Embryonic facial prominence (tissue), 1 donor: Measurements from ENCODE around the gene FBXL5.
"Not testable (repeated sequence)": the region's sequence is repeated elsewhere in the genome, so short reads cannot be mapped to it uniquely, and the experiment has no call there.

Experiments
- DNase-seq: peaks from one replicate; pipeline ENCODE4 v3.0.0-alpha.2; 2016; ENCODE audit errors: extremely low spot score

The FBXL5 gene

DNA sequence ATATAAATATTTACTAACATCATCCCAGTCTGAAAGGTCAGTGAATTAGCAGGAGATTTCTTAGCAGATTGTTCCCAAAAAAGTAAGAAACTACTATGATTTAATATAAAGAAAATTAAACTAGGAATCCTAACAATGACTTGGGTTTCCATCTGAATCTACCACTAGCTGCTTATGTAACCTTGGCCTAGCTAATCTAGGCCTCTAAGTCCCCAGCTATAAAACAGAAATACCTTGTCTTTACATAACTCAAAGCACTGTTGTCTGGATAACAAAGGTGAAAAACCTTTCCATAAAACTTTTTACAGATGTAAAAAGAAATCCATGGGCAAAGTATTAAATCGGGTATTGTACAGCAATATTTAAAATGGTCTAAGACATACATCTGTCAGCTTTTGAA lies 3.0 kb downstream of the FBXL5 start:
- DNase-seq: no peak

DNA sequence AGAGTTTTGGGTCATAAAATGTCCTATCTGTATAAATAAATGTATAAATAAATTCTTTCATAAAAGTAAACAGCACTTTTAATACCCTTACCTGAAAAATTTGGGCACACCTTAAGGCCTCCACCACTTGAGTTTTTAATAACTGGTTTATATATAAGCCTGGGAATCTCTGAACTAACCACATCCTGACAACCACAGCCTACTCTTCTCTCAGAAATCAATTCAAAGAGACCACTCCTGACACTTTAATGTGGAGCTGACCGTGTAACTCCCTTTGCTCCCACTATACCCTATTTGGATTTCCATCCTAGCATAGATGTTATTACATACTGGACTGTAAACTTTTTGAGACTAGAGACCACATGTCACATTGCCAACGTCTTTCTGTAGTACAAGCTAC lies 3.5 kb downstream of the FBXL5 start:
- no peak for DNase-seq

DNA sequence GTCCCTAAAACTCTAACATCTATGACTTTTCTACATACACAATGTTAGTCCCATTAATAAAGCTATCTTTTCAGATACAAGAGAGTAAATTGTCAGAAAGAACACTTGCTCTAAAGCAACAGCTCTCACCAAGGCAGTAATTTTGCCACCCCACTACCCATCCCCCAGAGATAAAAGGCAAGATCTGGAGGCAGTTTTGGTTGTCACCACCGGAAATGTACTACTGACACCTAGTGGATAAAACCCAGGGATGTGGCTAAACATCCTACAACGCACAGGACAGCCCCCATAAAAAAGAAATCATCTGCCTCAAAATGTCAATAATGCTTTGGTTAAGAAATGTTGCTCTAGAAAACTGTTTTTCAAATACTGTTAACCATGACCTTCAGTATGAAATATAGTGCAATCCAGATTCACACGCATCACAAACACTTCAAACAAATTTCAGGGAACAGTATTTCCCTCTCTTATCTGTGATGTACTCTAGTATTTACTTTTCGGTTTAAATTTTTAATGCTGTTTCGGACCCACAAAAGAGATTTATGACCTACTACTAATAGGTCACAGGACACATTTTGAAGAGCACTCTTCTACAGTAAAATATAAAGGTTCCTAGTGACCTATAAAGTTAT lies 5.1 kb downstream of the FBXL5 start:
- DNase-seq: no peak

DNA sequence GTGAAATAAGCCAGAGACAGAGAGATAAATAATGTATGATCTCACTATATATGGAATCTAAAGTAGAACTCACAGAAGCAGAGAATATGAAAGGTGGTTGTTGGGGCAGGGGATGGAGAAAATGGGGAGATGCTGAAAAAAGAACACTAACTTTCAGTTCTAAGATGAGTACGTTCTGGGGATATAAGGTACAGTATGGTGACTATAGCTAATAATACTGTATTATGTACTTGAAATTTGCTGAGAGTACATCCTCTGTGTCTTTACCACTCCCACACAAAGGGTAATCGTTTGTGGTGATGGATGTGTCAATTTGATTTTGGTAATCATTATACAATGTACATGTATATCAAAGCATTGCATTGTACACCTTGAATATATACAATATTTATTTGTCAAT lies 6.6 kb downstream of the FBXL5 start:
- no peak for DNase-seq

DNA sequence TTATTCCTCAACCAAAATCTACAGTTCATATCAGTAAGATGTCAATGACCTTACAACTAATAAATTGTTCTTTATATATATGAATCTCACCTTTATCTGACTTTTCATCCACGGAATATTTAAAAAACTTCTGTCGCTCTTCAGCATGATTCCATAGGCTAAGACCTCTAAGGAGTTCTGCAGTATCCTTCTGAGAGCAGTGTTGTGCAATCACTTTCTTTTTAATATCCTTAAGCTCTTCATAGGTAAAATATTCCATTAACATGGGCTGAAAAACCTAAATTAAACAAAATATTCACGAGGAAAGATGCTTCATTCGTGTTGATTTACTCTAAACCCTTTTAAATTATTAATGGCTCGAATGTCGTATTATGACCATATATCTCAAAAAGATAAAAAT lies 16.7 kb downstream of the FBXL5 start:
- no peak for DNase-seq

DNA sequence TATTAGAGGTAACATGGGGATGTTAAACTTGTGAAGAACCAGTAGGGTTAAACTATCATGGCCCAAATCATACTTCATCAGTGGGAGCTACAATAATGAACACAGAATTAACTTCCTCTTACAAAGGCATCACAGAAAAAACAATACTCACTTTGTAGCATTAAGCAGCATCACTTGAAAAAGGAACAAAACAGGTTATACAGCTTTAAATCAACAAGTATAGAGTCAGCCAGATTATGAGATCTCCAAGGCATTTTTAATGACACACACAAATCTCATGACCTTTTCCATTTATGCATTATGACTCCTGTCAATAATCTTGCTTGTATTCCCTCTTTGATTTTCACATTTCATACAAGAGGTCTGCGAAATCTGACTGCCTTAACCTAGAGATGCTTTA lies 18.3 kb downstream of the FBXL5 start:
- no peak for DNase-seq

DNA sequence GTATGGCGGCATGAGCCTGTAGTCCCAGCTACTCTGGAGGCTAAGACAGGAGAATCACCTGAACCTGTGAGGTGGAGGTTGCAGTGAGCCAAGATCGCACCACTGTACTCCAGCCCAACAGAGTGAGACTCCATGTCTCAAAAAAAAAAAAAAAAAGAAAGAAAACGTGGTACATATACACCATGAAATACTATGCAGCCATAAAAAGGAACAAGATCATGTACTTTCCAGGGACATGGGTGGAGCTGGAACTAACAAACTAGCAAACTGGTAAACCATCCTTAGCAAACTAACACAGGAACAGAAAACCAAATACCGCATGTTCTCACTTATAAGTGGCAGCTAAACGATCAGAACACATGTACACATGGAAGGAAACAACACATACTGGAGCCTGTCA lies 37.8 kb downstream of the FBXL5 start:
- DNase-seq: not testable (repeated sequence)

DNA sequence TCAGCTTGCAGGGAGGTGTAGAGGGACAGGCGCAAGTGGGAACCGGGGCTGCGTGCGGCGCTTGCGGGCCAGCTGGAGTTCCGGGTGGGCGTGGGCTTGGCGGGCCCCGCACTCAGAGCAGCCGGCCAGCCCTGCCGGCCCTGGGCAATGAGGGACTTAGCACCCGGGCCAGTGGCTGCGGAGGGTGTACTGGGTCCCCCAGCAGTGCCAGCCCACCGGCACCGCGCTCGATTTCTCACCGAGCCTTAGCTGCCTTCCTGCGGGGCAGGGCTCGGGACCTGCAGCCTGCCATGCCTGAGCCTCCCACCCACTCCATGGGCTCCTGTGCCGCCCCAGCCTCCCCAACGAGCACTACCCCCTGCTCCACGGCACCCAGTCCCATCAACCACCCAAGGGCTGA lies 40.3 kb downstream of the FBXL5 start:
- not testable (repeated sequence) for DNase-seq

DNA sequence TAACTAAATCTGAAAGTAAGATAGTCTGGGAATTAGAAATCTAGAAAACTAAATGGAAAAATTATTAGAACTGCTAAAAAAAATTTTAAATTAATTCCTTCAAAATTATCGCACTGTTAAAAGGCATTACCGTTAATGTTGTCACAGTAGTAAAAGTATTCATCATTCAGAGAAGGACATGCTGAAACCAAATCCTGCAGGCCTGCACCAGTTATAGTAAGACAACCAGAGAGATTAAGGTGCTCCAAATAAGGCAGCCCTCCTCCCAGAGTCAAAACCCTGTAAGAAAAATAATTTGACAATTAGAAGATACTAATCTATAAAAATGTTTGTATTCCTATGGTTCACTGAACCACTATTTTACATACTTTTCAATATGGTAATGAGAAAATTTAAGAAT lies 43.0 kb downstream of the FBXL5 start:
- no peak for DNase-seq

DNA sequence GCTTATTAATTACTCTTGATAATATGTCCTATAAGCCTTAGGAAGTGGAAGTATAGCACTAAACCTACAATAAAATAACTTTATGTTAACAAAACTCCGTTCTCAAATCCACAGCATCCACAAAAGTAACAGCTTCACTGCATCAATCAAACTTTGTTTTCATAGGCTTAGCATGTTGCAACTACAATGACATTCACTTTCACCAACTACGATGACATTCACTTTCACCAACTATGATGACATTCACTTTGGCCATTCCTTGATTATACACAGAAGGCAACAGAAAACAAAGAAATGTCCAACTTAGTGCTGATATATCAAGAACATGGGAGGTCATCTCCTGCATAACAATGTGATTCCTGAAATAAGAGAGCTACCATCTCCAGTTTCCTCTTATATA lies 44.3 kb downstream of the FBXL5 start:
- DNase-seq: no peak

DNA sequence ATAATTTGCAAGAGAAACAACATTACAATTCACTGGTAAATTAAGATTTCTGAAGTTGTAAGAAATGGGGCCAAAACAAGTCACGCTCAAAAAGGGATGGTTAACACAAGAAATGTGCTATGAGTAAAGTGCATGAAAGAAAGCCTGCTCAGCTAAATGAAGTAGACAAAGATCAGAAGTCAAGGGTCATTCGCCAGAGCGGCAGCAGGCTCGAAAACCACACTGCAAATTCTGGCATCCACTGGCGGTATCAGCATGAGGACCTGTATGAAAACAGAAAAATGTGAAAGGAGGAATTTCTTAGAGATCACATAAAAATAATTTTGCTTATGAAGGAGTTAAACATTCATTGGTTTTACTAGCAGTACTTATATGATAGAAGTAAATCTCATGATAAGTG lies 49.6 kb downstream of the FBXL5 start:
- no peak for DNase-seq

DNA sequence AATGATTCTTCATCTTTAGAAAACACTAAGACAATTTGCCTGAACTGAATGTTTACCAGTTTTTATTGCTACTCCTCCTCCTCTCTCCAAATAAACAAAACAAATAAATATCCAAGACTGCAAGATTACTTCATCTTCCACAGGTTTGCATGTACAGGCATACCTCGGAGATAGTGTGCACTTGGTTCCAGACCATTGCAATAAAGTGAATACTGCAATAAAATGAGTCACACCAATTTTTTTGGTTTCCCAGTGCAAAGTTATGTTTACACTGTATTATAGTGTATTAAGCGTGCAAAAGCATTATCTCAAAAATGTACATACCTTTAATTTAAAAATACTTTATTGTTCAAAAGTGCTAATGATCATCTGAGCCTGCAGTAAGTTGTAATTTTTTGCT lies 53.3 kb downstream of the FBXL5 start:
- no peak for DNase-seq

DNA sequence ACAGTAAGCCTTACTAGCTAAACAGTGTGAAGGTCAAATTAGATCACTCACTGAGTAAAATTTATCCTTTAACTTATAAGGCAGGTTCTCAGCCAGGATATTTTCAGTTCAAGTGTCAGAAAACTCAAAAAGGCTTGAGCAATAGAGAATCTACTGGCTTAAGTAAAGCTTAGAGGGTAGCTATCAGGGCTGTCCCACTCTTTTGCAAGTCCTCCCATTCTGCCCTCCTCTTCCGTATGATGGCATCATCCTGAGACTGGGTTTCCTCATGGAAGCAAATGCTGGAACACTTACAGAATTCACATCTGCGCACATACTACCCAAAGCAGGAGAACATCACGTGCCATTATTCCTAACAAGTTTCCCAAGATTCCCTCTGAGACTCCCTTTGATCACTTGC lies 55.0 kb downstream of the FBXL5 start:
- no peak for DNase-seq

DNA sequence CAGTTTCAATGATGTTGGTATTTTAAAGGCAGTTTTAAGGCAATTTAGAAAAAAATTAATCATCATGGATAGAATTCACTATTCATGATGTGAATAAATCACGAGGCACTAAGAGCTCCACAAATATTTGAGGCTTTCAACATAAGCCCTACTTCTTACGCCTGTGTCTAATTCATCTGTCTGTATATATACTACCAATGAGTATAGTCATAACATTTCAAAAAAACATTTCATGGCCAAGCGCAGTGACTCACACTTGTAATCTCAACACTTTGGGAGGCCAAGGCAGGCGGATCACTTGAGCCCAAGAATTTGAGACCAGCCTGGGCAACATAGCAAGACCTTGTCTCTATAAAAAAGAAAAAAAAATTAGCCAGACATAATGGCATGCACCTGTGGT lies 56.5 kb downstream of the FBXL5 start:
- no peak for DNase-seq

DNA sequence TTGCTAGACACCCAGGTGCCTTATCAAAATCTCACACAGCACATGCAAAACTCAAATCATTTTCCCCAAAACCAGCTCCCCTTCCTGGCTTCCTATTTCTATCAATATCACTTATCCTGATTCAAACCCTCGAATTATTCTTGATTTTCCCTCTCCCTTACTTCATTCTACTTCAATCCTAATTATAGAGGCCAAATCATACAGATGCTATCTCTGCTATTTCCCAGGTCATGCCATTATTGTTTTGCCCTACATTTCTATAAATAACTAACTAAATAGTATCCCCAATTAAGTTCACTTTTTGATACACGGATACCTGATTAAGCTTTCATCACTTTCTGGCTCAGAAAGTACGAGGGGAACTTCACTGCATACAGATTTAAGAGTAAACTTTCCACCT lies 62.4 kb downstream of the FBXL5 start:
- DNase-seq: no peak

DNA sequence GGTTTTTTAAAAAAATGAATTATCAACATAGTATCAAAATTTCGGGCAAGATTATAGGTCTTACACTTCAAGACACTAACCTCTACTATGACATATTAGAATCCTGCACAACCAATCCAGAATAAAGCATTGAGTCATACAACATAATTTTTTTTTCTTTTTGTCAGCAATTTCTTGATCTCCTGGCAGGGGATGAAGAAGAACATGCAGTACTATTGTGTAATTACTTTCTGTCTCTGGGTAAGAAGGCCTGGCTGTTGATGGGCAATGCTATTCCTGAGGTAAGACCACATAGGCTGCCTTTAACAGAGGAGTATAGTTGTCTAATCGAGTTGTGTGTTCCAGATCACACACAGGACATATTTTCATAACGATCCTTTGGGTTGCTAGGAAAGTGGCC lies 67.5 kb downstream of the FBXL5 start:
- no peak for DNase-seq

DNA sequence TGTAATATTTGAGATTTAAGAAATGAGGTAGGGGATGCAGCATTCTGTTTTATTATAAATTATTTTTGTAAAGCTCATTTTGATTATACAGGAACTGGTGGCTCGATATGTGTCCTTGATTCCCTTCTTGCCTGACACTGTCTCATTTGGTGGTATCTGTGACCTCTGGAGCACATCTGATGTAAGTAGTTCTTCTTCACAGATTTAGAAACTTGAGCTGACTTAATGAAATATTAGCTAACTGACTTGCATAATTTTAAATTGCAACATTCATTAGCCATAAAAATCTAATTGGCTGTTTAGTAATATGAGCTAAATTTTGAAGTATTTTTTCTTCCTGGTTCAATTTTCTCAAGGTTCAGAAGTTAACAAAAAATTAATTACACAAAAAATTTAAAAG lies 69.1 kb downstream of the FBXL5 start:
- DNase-seq: no peak

DNA sequence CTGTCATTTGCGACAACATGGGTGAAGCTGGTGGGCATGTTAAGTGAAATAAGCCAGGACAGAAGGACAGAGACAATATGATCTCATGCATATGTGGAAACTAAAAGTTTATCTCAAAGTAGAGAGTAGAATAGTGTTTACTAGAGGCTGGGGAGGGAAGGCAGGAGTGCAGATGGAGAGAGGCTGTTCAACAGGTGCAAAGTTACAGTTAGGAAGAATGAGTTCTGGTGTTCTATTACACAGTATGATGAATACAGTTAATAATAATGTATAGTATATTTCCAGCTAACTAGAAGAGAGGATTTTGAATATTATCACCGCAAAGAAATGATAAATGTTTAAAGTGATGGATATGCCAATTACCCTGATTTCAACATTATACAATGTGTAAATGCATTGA lies 69.8 kb downstream of the FBXL5 start:
- no peak for DNase-seq

DNA sequence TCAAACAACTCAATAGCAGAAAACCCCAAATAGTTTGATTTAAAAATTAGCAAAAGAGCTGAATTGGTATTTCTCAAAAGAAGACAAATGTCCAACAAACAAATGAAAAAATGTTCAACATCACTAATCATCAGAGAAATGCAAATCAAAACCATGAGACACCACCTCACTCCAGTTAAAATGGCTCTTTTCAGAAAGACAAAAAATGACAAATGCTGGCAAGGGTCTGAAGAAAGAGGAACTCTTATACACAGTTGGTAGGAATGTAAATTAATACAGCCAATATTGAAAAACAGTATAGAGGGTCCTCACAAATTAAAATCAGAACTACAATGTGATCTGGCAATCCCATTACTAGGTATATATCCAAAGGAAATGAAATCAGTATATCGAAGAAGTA lies 70.4 kb downstream of the FBXL5 start:
- no peak for DNase-seq

DNA sequence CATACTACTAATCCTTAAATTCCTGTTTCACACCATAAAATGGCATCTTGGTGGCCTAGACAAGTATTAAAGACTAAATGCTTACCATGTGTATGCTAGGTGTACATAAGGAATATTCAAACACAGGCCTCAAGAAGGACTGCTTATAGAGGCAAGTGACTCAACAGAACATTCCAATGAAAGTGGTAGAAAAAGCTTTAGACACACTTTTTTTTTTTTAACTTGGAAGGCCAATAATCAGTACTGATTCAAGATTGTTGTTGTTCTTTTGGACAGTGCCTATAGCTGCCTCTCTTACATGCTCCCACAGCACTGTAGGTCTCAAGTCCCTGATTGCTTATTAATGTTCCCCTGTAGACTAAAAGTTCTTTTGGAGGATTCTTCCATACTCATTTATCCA lies 77.6 kb downstream of the FBXL5 start:
- DNase-seq: no peak

DNA sequence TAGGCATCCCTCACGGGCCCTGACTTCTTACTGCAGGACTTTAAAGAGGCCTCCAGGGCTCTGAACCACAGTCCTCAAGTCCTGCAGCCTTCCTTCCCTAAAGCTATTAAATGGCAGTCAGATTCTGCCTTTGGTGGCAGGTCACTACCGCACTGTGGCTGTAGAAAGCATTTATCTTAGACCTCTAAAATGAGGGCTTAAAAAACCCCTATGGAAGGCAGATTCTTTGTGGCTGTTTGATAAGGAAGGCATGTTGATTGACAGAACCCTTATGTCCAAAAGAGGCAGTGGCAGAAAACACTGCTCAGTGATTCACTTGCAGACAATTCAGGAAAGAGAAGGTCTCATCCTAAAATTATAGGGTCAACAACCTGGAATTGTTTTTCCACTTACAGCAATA lies 79.2 kb downstream of the FBXL5 start:
- no peak for DNase-seq

DNA sequence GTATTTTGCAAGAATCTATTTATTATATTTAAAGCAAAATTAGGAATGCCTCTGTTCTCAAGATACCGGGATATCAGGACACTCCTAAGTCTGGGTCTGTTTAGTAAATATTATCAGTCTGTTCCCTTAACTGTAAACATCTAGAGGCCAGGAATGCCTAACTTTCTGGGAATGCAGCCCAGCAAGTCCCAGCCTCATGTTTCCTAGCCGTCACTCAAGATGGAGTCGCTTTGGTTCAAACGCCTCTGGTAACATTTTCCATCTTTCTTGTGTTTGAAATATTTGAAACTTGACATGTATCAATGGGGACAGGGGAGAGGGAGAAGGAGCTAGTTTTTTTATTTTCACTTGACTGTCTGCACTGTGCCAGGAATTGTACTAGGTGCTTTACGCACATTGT lies 85.4 kb downstream of the FBXL5 start:
- no peak for DNase-seq

DNA sequence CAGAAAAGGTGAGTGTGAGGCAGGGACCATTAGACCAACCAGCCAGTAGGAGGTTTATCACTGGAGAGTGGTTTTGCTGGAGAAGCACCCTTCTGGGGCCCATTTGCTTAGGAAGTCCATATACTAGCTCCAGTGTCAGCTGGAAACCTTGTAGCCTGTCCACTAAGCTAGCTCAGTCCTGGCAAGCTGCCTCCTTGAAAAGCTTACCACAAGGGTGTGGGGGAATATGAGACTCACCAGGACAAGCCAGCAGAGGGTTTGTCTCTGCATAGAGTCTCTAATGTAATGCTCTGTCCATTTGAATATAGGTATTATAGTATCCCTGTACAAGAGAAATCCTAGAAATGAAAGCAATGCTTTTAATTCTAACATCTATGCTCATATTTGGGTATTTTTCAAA lies 86.3 kb downstream of the FBXL5 start:
- DNase-seq: no peak

DNA sequence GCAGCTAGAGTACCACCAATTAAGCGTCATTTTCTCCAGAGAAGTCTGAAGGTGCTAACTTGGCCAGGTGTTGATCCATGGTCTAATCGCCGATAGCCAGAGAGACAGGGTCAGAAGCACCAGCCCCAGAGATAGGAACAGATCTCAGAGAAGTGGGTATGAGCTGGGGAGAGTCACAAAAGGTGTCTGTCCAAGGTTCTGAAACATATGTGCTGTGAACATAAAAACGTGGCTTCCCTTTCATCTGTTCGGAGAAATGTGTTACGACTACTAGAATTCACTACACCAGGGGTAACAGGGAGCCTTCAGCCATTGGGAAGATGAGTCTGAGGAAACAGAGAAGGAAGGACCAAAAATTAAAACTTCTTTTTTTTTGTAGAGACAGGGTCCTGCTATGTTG lies 91.3 kb downstream of the FBXL5 start:
- DNase-seq: no peak

DNA sequence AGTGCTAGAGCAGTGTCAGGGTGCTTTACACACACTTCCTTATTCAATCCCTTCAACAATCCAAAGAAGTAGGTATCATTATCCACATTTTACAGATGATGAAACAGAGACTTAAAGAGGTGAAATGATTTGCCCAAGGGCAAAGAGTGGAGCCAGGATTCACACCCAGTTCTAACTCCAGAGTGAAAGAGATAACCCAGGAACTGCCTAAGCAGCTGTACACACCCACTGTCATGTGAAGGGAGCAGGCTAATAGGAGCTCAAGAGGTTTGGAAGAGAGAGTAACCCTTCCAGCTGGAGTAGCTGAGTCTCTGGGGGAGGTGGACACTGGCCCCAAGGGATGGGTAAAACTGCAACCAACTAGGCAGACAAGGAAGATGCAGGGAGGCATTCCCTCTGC lies 92.5 kb downstream of the FBXL5 start:
- DNase-seq: no peak
